ENCODE measurements around the gene HHLA2.

Gene HHLA2

GRCh38 chr3:108297647-108298046 is 1.3 kb downstream of the HHLA2 start:
- Histone ChIP-seq H3K4me3 (ENCODE audit: insufficient read depth, low read depth, low read length) (no peak overlapping the region), H3K27me3 (ENCODE audit: control insufficient read depth, insufficient read depth, low read length, poor library complexity, severe bottlenecking) (no peaks in the 10 kb centered on the region), H3K27ac (ENCODE audit: insufficient read depth, low read depth, low read length, poor library complexity, severe bottlenecking) (no peak overlapping the region), H3K4me1 (ENCODE audit: control insufficient read depth, insufficient read depth, low read length) (peaks cover 5% of the 10 kb centered on the region), H3K9me3 (ENCODE audit: control insufficient read depth, low read length) (no peaks in the 10 kb centered on the region), H3K36me3 (ENCODE audit: control insufficient read depth, insufficient read depth, low read length) (no peaks in the 10 kb centered on the region)
- 91 to 94% methylated on average over 3 of the region's 3 CpGs for WGBS, 2 experiments

- Histone ChIP-seq H3K27me3 (ENCODE audit: control insufficient read depth, insufficient read depth, low read length, poor library complexity, severe bottlenecking) (no peaks in the 10 kb centered on the region), H3K4me1 (ENCODE audit: control insufficient read depth, insufficient read depth, low read length) (peaks cover 5% of the 10 kb centered on the region), H3K36me3 (ENCODE audit: control insufficient read depth, insufficient read depth, low read length) (no peaks in the 10 kb centered on the region), H3K27ac (ENCODE audit: insufficient read depth, low read depth, low read length, poor library complexity, severe bottlenecking) (no peak overlapping the region), H3K4me3 (ENCODE audit: insufficient read depth, low read depth, low read length) (no peak overlapping the region), H3K9me3 (ENCODE audit: control insufficient read depth, low read length) (no peaks in the 10 kb centered on the region)
- 73 to 79% methylated on average over 2 of the region's 2 CpGs for WGBS, 2 experiments
Observed at GRCh38 chr3:108298056-108298455, 1.7 kb downstream of the HHLA2 start.

- Histone ChIP-seq H3K4me1 (ENCODE audit: control insufficient read depth, insufficient read depth, low read length) (peaks cover 5% of the 10 kb centered on the region), H3K27me3 (ENCODE audit: control insufficient read depth, insufficient read depth, low read length, poor library complexity, severe bottlenecking) (no peaks in the 10 kb centered on the region), H3K27ac (ENCODE audit: insufficient read depth, low read depth, low read length, poor library complexity, severe bottlenecking) (no peak overlapping the region), H3K9me3 (ENCODE audit: control insufficient read depth, low read length) (no peaks in the 10 kb centered on the region), H3K4me3 (ENCODE audit: insufficient read depth, low read depth, low read length) (no peak overlapping the region), H3K36me3 (ENCODE audit: control insufficient read depth, insufficient read depth, low read length) (no peaks in the 10 kb centered on the region)
- WGBS, 2 experiments = 78 to 80% methylated on average over 9 of the region's 9 CpGs
Observed at GRCh38 chr3:108300103-108300849, 3.9 kb downstream of the HHLA2 start.

- Histone ChIP-seq H3K4me3 (ENCODE audit: insufficient read depth, low read depth, low read length) (no peak overlapping the region), H3K9me3 (ENCODE audit: control insufficient read depth, low read length) (no peaks in the 10 kb centered on the region), H3K4me1 (ENCODE audit: control insufficient read depth, insufficient read depth, low read length) (peaks cover 5% of the 10 kb centered on the region), H3K27me3 (ENCODE audit: control insufficient read depth, insufficient read depth, low read length, poor library complexity, severe bottlenecking) (no peaks in the 10 kb centered on the region), H3K36me3 (ENCODE audit: control insufficient read depth, insufficient read depth, low read length) (no peaks in the 10 kb centered on the region), H3K27ac (ENCODE audit: insufficient read depth, low read depth, low read length, poor library complexity, severe bottlenecking) (no peak overlapping the region)
- WGBS, 2 experiments = 90 to 92% methylated on average over 5 of the region's 5 CpGs
Observed at GRCh38 chr3:108301695-108302404, 5.5 kb downstream of the HHLA2 start.

GRCh38 chr3:108302570-108302969 is 6.2 kb downstream of the HHLA2 start:
- Histone ChIP-seq H3K4me3 (ENCODE audit: insufficient read depth, low read depth, low read length) (no peak overlapping the region), H3K27me3 (ENCODE audit: control insufficient read depth, insufficient read depth, low read length, poor library complexity, severe bottlenecking) (no peaks in the 10 kb centered on the region), H3K36me3 (ENCODE audit: control insufficient read depth, insufficient read depth, low read length) (no peaks in the 10 kb centered on the region), H3K4me1 (ENCODE audit: control insufficient read depth, insufficient read depth, low read length) (peaks cover 5% of the 10 kb centered on the region), H3K27ac (ENCODE audit: insufficient read depth, low read depth, low read length, poor library complexity, severe bottlenecking) (no peak overlapping the region), H3K9me3 (ENCODE audit: control insufficient read depth, low read length) (no peaks in the 10 kb centered on the region)
- WGBS, 2 experiments = 83 to 89% methylated on average over 4 of the region's 4 CpGs

- 83% methylated on average over 1 of the region's 1 CpG for WGBS, 2 experiments
- Histone ChIP-seq H3K27me3 (ENCODE audit: control insufficient read depth, insufficient read depth, low read length, poor library complexity, severe bottlenecking) (no peaks in the 10 kb centered on the region), H3K27ac (ENCODE audit: insufficient read depth, low read depth, low read length, poor library complexity, severe bottlenecking) (no peak overlapping the region), H3K4me3 (ENCODE audit: insufficient read depth, low read depth, low read length) (no peak overlapping the region), H3K9me3 (ENCODE audit: control insufficient read depth, low read length) (no peaks in the 10 kb centered on the region), H3K36me3 (ENCODE audit: control insufficient read depth, insufficient read depth, low read length) (no peaks in the 10 kb centered on the region), H3K4me1 (ENCODE audit: control insufficient read depth, insufficient read depth, low read length) (no peaks in the 10 kb centered on the region)
Observed at GRCh38 chr3:108305484-108306172, 9.3 kb downstream of the HHLA2 start.

GRCh38 chr3:108311797-108312196 is 15.4 kb downstream of the HHLA2 start:
- Histone ChIP-seq H3K27ac (ENCODE audit: insufficient read depth, low read depth, low read length, poor library complexity, severe bottlenecking) (no peak overlapping the region), H3K36me3 (ENCODE audit: control insufficient read depth, insufficient read depth, low read length) (no peaks in the 10 kb centered on the region), H3K27me3 (ENCODE audit: control insufficient read depth, insufficient read depth, low read length, poor library complexity, severe bottlenecking) (no peaks in the 10 kb centered on the region), H3K4me3 (ENCODE audit: insufficient read depth, low read depth, low read length) (no peak overlapping the region), H3K9me3 (ENCODE audit: control insufficient read depth, low read length) (no peaks in the 10 kb centered on the region), H3K4me1 (ENCODE audit: control insufficient read depth, insufficient read depth, low read length) (no peaks in the 10 kb centered on the region)
- 60 to 63% methylated on average over 5 of the region's 5 CpGs for WGBS, 2 experiments

GRCh38 chr3:108312656-108313055 is 16.3 kb downstream of the HHLA2 start:
- Histone ChIP-seq H3K27me3 (ENCODE audit: control insufficient read depth, insufficient read depth, low read length, poor library complexity, severe bottlenecking) (no peaks in the 10 kb centered on the region), H3K4me3 (ENCODE audit: insufficient read depth, low read depth, low read length) (no peak overlapping the region), H3K27ac (ENCODE audit: insufficient read depth, low read depth, low read length, poor library complexity, severe bottlenecking) (no peak overlapping the region), H3K4me1 (ENCODE audit: control insufficient read depth, insufficient read depth, low read length) (no peaks in the 10 kb centered on the region), H3K9me3 (ENCODE audit: control insufficient read depth, low read length) (no peaks in the 10 kb centered on the region), H3K36me3 (ENCODE audit: control insufficient read depth, insufficient read depth, low read length) (no peaks in the 10 kb centered on the region)
- 92 to 97% methylated on average over 1 of the region's 1 CpG for WGBS, 2 experiments

GRCh38 chr3:108315767-108316301 is 19.5 kb downstream of the HHLA2 start:
- Histone ChIP-seq H3K4me3 (ENCODE audit: insufficient read depth, low read depth, low read length) (no peak overlapping the region), H3K27me3 (ENCODE audit: control insufficient read depth, insufficient read depth, low read length, poor library complexity, severe bottlenecking) (no peaks in the 10 kb centered on the region)
- 97 to 100% methylated on average over 1 to 2 of the region's 2 CpGs for WGBS, 2 experiments

More at GRCh38 chr3:108315767-108316301, 19.5 kb downstream of the HHLA2 start:
- H3K9me3 ChIP-seq (ENCODE audit: control insufficient read depth, low read length) = no peaks in the 10 kb centered on the region
- no peak overlapping the region for H3K27ac ChIP-seq (ENCODE audit: insufficient read depth, low read depth, low read length, poor library complexity, severe bottlenecking)
- H3K4me1 ChIP-seq (ENCODE audit: control insufficient read depth, insufficient read depth, low read length) = no peaks in the 10 kb centered on the region
- H3K36me3 ChIP-seq (ENCODE audit: control insufficient read depth, insufficient read depth, low read length) = no peaks in the 10 kb centered on the region

Measured in ectodermal cell (in vitro differentiated cells).